Upper lobe of left lung (tissue), 4 donors: ENCODE measurements around the gene EEF1AKMT3.

Source experiments
- EP300 ChIP-seq, 4 donors: sonication (generic); formaldehyde crosslinking; IDR thresholded peaks; one replicate each; pipeline ENCODE4 v1.5.1; 2017; ENCODE audit warnings: antibody characterized with exemption in 4 of 4, control low read depth in 2 of 4
- POLR2A ChIP-seq, 4 donors: fragments of 450-650 bp; IDR thresholded peaks; one replicate each; pipeline ENCODE4 v1.5.1; 2016 to 2017; ENCODE audit warnings: antibody characterized with exemption in 4 of 4, mild to moderate bottlenecking in 2 of 4
- POLR2AphosphoS5 ChIP-seq, 2 donors: sonication (generic); formaldehyde crosslinking; IDR thresholded peaks; one replicate each; pipeline ENCODE4 v1.5.1; 2017; ENCODE audit warnings: antibody characterized with exemption in 2 of 2
- TF ChIP-seq, protein P1 (sequence below), 6 experiments: fragments of 450-650 bp in 4 of 6; fragments of 200-600 bp in 2 of 6; sonication (generic) in 2 of 6; IDR thresholded peaks; one replicate each; pipeline ENCODE4 v1.5.1; 2016 to 2019; ENCODE audit warnings: antibody characterized with exemption in 6 of 6

- no peak for TF ChIP-seq POLR2A (IDR thresholded peaks at IDR 0.05)
- no peak for TF ChIP-seq POLR2AphosphoS5 (IDR thresholded peaks at IDR 0.05)
- TF ChIP-seq, protein P1, sequence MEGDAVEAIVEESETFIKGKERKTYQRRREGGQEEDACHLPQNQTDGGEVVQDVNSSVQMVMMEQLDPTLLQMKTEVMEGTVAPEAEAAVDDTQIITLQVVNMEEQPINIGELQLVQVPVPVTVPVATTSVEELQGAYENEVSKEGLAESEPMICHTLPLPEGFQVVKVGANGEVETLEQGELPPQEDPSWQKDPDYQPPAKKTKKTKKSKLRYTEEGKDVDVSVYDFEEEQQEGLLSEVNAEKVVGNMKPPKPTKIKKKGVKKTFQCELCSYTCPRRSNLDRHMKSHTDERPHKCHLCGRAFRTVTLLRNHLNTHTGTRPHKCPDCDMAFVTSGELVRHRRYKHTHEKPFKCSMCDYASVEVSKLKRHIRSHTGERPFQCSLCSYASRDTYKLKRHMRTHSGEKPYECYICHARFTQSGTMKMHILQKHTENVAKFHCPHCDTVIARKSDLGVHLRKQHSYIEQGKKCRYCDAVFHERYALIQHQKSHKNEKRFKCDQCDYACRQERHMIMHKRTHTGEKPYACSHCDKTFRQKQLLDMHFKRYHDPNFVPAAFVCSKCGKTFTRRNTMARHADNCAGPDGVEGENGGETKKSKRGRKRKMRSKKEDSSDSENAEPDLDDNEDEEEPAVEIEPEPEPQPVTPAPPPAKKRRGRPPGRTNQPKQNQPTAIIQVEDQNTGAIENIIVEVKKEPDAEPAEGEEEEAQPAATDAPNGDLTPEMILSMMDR (IDR thresholded peaks at IDR 0.05) = no peak
- TF ChIP-seq EP300 (IDR thresholded peaks at IDR 0.05) = no peak
Observed at GRCh38 chr12:57808351-57808750, 35.9 kb downstream of the EEF1AKMT3 start.
